ENCODE results near the gene TRMT2A. TPM values are rescaled to one million over a fixed set of nuclear protein-coding genes. Genes with fewer than 3 reads are reported as not detected.
A peak's percentile ranks its signal among the peaks of the same experiment; 100 is the strongest.

TRMT2A gene
- total RNA-seq, 1 donor from 2014 or later: 24.3 TPM

DNA sequence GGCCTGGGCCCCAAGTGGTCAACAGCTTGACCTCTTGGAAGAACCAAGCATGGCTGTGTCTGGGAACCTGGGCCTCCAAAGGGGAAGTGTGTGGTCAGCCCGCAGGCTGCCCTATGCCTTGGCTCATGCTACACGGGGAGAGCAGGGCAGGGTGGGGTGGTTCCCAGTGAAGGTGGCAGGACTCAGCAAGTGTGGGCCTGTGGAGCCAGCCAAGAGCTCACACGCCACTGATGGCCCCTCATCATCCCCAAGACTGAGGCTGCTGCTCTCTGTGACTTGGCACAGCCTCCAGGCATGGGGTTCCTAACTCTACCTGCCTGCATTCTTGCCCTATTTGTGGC is 52.9 kb downstream of the TRMT2A start:
- H3F3A ChIP-seq (ENCODE audit: low read depth): no peaks in the 10 kb centered on the region
- no peak overlapping the region for H3K27ac ChIP-seq
- Mint-ChIP-seq H3K4me1 (peaks cover 6% of the 10 kb centered on the region), H3K27ac (no peak overlapping the region), H3K27me3 (ENCODE audit: insufficient read depth, low read depth) (no peaks in the 10 kb centered on the region), H3K9me3 (no peaks in the 10 kb centered on the region), H3K36me3 (peaks cover 2% of the 10 kb centered on the region), H3K4me3 (no peak overlapping the region)
- H3K27me3 ChIP-seq: no peaks in the 10 kb centered on the region
- no peak overlapping the region for H3K4me2 ChIP-seq
- no peaks in the 10 kb centered on the region for H3K79me2 ChIP-seq (ENCODE audit: low read depth)
- H4K20me1 ChIP-seq (ENCODE audit: low read depth): no peaks in the 10 kb centered on the region
- H3K4me1 ChIP-seq: no peaks in the 10 kb centered on the region
- TF ChIP-seq EZH2phosphoT487 (IDR thresholded peaks at IDR 0.05) (no peak), EZH2 (IDR thresholded peaks at IDR 0.05) (no peak)
- TF ChIP-seq, protein P1, sequence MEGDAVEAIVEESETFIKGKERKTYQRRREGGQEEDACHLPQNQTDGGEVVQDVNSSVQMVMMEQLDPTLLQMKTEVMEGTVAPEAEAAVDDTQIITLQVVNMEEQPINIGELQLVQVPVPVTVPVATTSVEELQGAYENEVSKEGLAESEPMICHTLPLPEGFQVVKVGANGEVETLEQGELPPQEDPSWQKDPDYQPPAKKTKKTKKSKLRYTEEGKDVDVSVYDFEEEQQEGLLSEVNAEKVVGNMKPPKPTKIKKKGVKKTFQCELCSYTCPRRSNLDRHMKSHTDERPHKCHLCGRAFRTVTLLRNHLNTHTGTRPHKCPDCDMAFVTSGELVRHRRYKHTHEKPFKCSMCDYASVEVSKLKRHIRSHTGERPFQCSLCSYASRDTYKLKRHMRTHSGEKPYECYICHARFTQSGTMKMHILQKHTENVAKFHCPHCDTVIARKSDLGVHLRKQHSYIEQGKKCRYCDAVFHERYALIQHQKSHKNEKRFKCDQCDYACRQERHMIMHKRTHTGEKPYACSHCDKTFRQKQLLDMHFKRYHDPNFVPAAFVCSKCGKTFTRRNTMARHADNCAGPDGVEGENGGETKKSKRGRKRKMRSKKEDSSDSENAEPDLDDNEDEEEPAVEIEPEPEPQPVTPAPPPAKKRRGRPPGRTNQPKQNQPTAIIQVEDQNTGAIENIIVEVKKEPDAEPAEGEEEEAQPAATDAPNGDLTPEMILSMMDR (IDR thresholded peaks at IDR 0.05): no peak
- no peak overlapping the region for H2AFZ ChIP-seq (replicated peaks)
- no peaks in the 10 kb centered on the region for H3K36me3 ChIP-seq
- H3K4me3 ChIP-seq: no peak overlapping the region
- no peaks in the 10 kb centered on the region for H3K9me3 ChIP-seq (ENCODE audit: low read depth)
- no peak for DNase-seq (ENCODE audit: low spot score)
- H3K9ac ChIP-seq: no peak overlapping the region

DNA sequence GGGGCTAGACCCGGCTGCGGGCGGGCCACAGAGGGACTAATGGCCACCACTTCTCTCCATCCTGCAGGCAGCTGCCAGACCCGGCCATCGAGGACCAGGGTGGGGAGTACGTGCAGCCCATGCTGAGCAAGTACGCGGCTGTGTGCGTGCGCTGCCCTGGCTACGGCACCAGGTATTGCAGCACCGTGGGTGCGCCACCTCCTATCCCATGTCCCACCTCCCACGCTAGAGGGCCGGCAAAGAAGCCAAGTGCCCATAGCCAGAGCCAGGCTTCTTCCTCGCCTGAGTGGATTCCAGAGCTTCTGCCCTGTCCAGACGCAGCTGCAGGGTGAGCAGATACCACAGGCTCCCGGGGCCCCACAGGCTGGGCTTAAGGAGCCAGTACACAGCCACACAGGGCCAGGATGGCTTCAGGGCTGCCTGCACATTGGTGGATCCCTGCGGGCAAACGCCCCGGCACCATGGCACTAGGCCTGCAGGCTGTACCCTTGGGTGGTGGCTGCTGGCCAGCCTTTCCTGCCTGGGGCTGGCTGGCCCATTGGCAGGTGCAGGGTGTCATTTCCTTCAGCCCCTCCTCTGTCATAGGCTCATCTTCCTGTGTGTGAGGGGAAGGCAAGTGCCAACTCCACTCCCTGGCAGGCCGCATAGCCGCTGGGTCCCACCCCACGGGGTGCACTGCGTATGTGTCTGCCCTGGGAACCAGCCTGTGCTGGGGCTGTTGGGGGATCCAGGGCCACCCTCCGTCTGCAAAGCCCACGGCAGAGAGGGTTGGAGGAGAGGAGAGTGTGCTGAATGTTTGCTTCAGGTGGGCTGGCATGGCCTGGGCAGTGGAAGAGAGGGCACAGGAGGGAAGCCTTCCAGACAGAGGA is 53.5 kb downstream of the TRMT2A start:
- no peak overlapping the region for H3K27ac Mint-ChIP-seq
- Histone ChIP-seq H4K20me1 (ENCODE audit: low read depth) (no peaks in the 10 kb centered on the region), H3K27me3 (no peaks in the 10 kb centered on the region), H3K9ac (no peak overlapping the region), H3K27ac (no peak overlapping the region), H3K36me3 (no peaks in the 10 kb centered on the region), H3K4me1 (no peaks in the 10 kb centered on the region), H3K79me2 (ENCODE audit: low read depth) (no peaks in the 10 kb centered on the region), H3K4me3 (no peak overlapping the region), H3F3A (ENCODE audit: low read depth) (no peaks in the 10 kb centered on the region), H2AFZ (replicated peaks) (no peak overlapping the region), H3K9me3 (ENCODE audit: low read depth) (no peaks in the 10 kb centered on the region), H3K4me2 (no peak overlapping the region)
- no peak for DNase-seq (ENCODE audit: low spot score)
- H3K27me3 Mint-ChIP-seq (ENCODE audit: insufficient read depth, low read depth): no peaks in the 10 kb centered on the region
- H3K9me3 Mint-ChIP-seq: no peaks in the 10 kb centered on the region
- peaks cover 8% of the 10 kb centered on the region for H3K4me1 Mint-ChIP-seq
- H3K4me3 Mint-ChIP-seq: no peak overlapping the region
- peaks cover 2% of the 10 kb centered on the region for H3K36me3 Mint-ChIP-seq
- no peak for TF ChIP-seq EZH2 (IDR thresholded peaks at IDR 0.05)
- no peak for TF ChIP-seq EZH2phosphoT487 (IDR thresholded peaks at IDR 0.05)
- TF ChIP-seq, protein P1 (IDR thresholded peaks at IDR 0.05): no peak

DNA sequence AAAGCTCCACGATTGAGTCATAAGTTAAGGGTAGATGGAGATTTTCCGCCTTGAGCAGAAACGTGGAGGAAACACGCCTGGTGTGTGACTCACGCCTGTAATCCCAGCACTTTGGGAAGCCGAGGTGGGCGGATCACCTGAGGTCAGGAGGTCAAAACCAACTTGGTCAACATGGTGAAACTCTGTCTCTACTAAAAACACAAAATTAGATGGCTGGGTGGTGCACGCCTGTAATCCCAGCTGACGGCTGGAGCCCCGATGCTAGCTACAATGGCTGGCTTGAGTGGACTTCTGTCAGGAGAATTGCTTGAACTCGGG is 54.3 kb downstream of the TRMT2A start:
- Histone ChIP-seq H3K27me3 (no peaks in the 10 kb centered on the region), H3K4me3 (no peak overlapping the region), H3F3A (ENCODE audit: low read depth) (no peaks in the 10 kb centered on the region), H3K9me3 (ENCODE audit: low read depth) (no peaks in the 10 kb centered on the region), H3K79me2 (ENCODE audit: low read depth) (no peaks in the 10 kb centered on the region), H3K9ac (no peak overlapping the region), H4K20me1 (ENCODE audit: low read depth) (no peaks in the 10 kb centered on the region), H2AFZ (replicated peaks) (no peak overlapping the region), H3K4me2 (no peak overlapping the region), H3K4me1 (no peaks in the 10 kb centered on the region), H3K36me3 (no peaks in the 10 kb centered on the region), H3K27ac (no peak overlapping the region)
- H3K4me1 Mint-ChIP-seq: peaks cover 10% of the 10 kb centered on the region
- H3K4me3 Mint-ChIP-seq: no peak overlapping the region
- no peak for TF ChIP-seq EZH2phosphoT487 (IDR thresholded peaks at IDR 0.05)
- TF ChIP-seq EZH2 (IDR thresholded peaks at IDR 0.05): no peak
- TF ChIP-seq, protein P1 (IDR thresholded peaks at IDR 0.05): no peak
- H3K9me3 Mint-ChIP-seq: no peaks in the 10 kb centered on the region
- H3K27me3 Mint-ChIP-seq (ENCODE audit: insufficient read depth, low read depth): no peaks in the 10 kb centered on the region
- no peak for DNase-seq (ENCODE audit: low spot score)
- peaks cover 2% of the 10 kb centered on the region for H3K36me3 Mint-ChIP-seq
- peak overlapping the region; percentile 39 for H3K27ac Mint-ChIP-seq
